BLaER1 treated with 17β-estradiol and CSF1 and Interleukin-3, amounts not matched to agents 10 nM and 100 nM (cell line): ENCODE data around the gene CYP4F3.
A peak's percentile ranks its signal among the peaks of the same experiment; 100 is the strongest.
"Not testable (repeated sequence)": the region's sequence is repeated elsewhere in the genome, so short reads cannot be mapped to it uniquely, and the experiment has no call there.

ENCODE experiments used
- H3K27ac ChIP-seq, 11 experiments: shearing (Covaris generic); formaldehyde crosslinking; 2 replicates each; pipeline ENCODE4 v1.8.1; 2022
- H3K27me3 ChIP-seq, 11 experiments: shearing (Covaris generic); formaldehyde crosslinking; 2 replicates each; pipeline ENCODE4 v1.8.1; 2022
- H3K36me3 ChIP-seq, 11 experiments: shearing (Covaris generic); formaldehyde crosslinking; 2 replicates each; pipeline ENCODE4 v1.8.1; 2022
- H3K4me1 ChIP-seq, 10 experiments: shearing (Covaris generic); formaldehyde crosslinking; 2 replicates each; pipeline ENCODE4 v1.8.1; 2022
- H3K4me2 ChIP-seq, 11 experiments: shearing (Covaris generic); formaldehyde crosslinking; 2 replicates each; pipeline ENCODE4 v1.8.1; 2022
- H3K4me3 ChIP-seq, 10 experiments: shearing (Covaris generic); formaldehyde crosslinking; 2 replicates each; pipeline ENCODE4 v1.8.1; 2022
- H3K9ac ChIP-seq, 11 experiments: shearing (Covaris generic); formaldehyde crosslinking; 2 replicates each; pipeline ENCODE4 v1.8.1; 2022
- H3K9me3 ChIP-seq, 11 experiments: shearing (Covaris generic); formaldehyde crosslinking; replicated peaks in 1 of 11; 2 replicates each; pipeline ENCODE4 v1.8.1; 2022
- H4K20me1 ChIP-seq, 11 experiments: shearing (Covaris generic); formaldehyde crosslinking; 2 replicates each; pipeline ENCODE4 v1.8.1; 2022
- Cebpa-rat ChIP-seq, 11 experiments: shearing (Covaris generic); IDR thresholded peaks; 2 replicates each; pipeline ENCODE4 v1.8.1; 2022

The CYP4F3 gene

DNA sequence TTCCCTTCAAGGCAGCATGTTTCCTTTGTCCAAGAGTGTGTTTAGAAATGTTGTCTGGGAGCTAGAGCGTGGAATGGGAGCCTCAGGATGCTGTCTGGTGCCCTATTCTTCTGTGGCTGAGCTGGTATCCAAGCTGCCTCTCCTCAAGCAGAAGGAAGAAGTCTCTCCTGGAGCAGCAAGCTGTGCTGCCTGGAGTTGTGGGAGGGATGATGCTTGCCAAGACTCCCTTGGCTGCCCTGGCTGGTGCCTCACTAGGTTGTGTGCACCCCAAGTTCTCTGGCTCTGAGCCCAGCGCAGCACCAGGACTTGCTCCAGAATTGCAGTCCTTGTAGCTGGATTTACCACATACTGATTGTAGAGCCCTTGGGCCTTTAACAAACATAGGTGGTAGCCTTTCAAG is 4.7 kb upstream of the CYP4F3 start:
- Histone ChIP-seq H3K27me3 (no peaks in the 10 kb centered on the region), H3K4me3 (no peak overlapping the region), H3K9me3 (no peaks in the 10 kb centered on the region), H3K4me2 (no peak overlapping the region; a peak in 1 of 22 replicates), H3K9ac (no peak overlapping the region), H3K36me3 (no peaks in the 10 kb centered on the region), H4K20me1 (no peaks in the 10 kb centered on the region), H3K27ac (no peak overlapping the region), H3K4me1 (peaks cover 14 to 31% (median 22%) of the 10 kb centered on the region in 10 experiments)
- no peak for TF ChIP-seq Cebpa-rat (IDR thresholded peaks at IDR 0.05)

- H3K4me3 ChIP-seq = no peak overlapping the region
- peaks cover 0 to under 1% (median 0%) of the 10 kb centered on the region in 11 experiments; a peak in 2 of 22 replicates for H3K9me3 ChIP-seq
- H3K4me1 ChIP-seq = peaks cover 0 to 18% (median 2%) of the 10 kb centered on the region in 10 experiments; a peak in 10 of 20 replicates
- no peak overlapping the region for H3K9ac ChIP-seq
- no peak overlapping the region for H3K27ac ChIP-seq
- no peaks in the 10 kb centered on the region for H4K20me1 ChIP-seq
- no peaks in the 10 kb centered on the region for H3K27me3 ChIP-seq
- TF ChIP-seq Cebpa-rat (IDR thresholded peaks at IDR 0.05) = no peak
- no peaks in the 10 kb centered on the region for H3K36me3 ChIP-seq
- H3K4me2 ChIP-seq = no peak overlapping the region
Observed at GRCh38 chr19:15639596-15639995, 1.1 kb upstream of the CYP4F3 start.

- H3K9me3 ChIP-seq = peaks cover 0 to 4% (median 0%) of the 10 kb centered on the region in 11 experiments; a peak in 2 of 22 replicates
- no peak overlapping the region for H3K27ac ChIP-seq
- peak overlapping the region in 3 of 11 experiments; percentile 26 to 31 (median 31); a peak in 3 of 22 replicates for H3K4me2 ChIP-seq
- H3K4me3 ChIP-seq = no peak overlapping the region
- H3K36me3 ChIP-seq = no peaks in the 10 kb centered on the region
- no peaks in the 10 kb centered on the region for H3K27me3 ChIP-seq
- no peak for TF ChIP-seq Cebpa-rat (IDR thresholded peaks at IDR 0.05)
- peaks cover 0 to 18% (median 2%) of the 10 kb centered on the region in 10 experiments; a peak in 10 of 20 replicates for H3K4me1 ChIP-seq
- no peaks in the 10 kb centered on the region for H4K20me1 ChIP-seq
- no peak overlapping the region for H3K9ac ChIP-seq
Observed at GRCh38 chr19:15640904-15641597, 354 bp downstream of the CYP4F3 start.

DNA sequence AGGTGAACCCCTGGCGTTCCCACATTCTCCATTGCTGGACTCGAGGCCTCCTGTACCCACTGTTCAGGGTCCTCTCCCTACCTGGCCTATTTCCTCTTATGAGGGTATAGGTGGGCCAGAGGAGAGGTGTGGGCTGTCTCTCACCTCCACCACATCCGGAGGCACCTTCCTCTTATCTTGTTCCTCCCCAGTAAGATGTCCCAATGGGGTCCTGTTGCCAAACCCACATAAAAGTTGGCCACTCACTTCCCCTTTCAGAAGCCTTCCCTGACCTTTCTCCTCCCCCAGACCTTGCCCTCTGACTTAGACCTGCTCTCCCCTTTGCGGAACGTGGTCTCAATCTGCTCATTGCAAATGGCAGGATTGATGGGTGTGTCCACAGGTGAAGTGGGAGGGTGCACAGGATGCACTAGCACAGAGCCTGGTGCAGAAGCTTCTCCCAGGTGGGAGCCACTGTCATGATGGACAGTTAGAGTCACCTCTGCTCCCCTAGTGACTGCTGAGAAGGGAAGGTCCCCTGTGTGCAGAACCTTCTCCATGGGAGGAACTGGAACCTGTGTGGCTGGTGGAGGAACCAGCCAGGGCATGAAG is 1.3 kb downstream of the CYP4F3 start:
- H3K4me3 ChIP-seq = no peak overlapping the region
- no peaks in the 10 kb centered on the region for H4K20me1 ChIP-seq
- H3K9me3 ChIP-seq = peaks cover 0 to 4% (median 0%) of the 10 kb centered on the region in 11 experiments; a peak in 2 of 22 replicates
- peak in 1 of 11 experiments; percentile 34; a peak in 1 of 22 replicates for TF ChIP-seq Cebpa-rat (IDR thresholded peaks at IDR 0.05)
- H3K4me1 ChIP-seq = peaks cover 0 to 18% (median 2%) of the 10 kb centered on the region in 10 experiments; a peak in 10 of 20 replicates
- no peak overlapping the region for H3K9ac ChIP-seq
- peak overlapping the region in 4 of 11 experiments; percentile 21 to 31 (median 23); a peak in 5 of 22 replicates for H3K4me2 ChIP-seq
- no peaks in the 10 kb centered on the region for H3K36me3 ChIP-seq
- no peak overlapping the region for H3K27ac ChIP-seq
- no peaks in the 10 kb centered on the region for H3K27me3 ChIP-seq

DNA sequence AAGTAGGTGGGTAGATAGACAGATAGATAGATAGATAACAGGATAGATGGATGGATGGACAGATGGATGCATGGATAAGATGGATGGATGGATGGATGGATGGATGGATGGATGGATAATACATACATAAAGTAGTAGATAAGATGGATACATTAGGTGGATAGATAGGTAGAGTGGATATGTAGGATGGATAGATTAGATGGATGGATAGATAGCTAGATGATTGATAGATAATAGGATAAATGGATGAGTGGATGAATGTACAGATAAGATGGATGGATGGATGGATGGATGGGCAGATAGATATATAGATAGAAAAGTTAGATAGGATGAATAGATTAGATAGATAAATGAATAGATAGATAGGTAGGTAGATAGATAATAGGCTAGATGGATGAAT is 2.1 kb downstream of the CYP4F3 start:
- Histone ChIP-seq H3K27ac (no peak overlapping the region), H3K4me1 (peaks cover 0 to 18% (median 2%) of the 10 kb centered on the region in 10 experiments; a peak in 10 of 20 replicates)

DNA sequence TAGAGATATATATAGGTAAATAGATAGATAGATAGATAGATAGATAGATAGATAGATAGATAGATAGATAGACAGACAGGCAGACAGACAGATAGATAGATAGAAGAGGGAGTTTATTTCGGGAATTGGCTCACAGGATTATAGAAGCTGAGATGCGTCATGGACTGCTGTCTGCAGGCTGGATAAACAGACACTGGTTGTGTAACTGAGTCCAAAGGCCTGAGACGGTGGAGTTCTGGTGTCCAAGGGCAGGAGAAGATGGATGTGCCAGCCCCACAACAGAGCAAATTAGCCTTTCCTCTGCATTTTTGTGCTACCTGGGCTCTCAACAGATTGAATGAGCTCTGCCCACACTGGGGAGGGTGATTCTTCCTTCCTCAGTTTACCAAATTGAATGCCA is 2.7 kb downstream of the CYP4F3 start:
- Histone ChIP-seq H3K4me1 (peaks cover 0 to 18% (median 2%) of the 10 kb centered on the region in 10 experiments; a peak in 10 of 20 replicates), H3K27ac (no peak overlapping the region), H3K27me3 (no peaks in the 10 kb centered on the region), H3K9me3 (peaks cover 0 to 4% (median 0%) of the 10 kb centered on the region in 11 experiments; a peak in 2 of 22 replicates), H3K9ac (no peak overlapping the region), H4K20me1 (no peaks in the 10 kb centered on the region), H3K4me2 (no peak overlapping the region), H3K36me3 (no peaks in the 10 kb centered on the region), H3K4me3 (no peak overlapping the region)
- no peak for TF ChIP-seq Cebpa-rat (IDR thresholded peaks at IDR 0.05)

More for the DNA sequence above, 2.1 kb downstream of the CYP4F3 start:
- Histone ChIP-seq H3K36me3 (no peaks in the 10 kb centered on the region), H4K20me1 (no peaks in the 10 kb centered on the region), H3K4me3 (no peak overlapping the region), H3K9ac (no peak overlapping the region), H3K9me3 (peaks cover 0 to 4% (median 0%) of the 10 kb centered on the region in 11 experiments; a peak in 2 of 22 replicates), H3K4me2 (no peak overlapping the region), H3K27me3 (no peaks in the 10 kb centered on the region)
- TF ChIP-seq Cebpa-rat (IDR thresholded peaks at IDR 0.05) = no peak

DNA sequence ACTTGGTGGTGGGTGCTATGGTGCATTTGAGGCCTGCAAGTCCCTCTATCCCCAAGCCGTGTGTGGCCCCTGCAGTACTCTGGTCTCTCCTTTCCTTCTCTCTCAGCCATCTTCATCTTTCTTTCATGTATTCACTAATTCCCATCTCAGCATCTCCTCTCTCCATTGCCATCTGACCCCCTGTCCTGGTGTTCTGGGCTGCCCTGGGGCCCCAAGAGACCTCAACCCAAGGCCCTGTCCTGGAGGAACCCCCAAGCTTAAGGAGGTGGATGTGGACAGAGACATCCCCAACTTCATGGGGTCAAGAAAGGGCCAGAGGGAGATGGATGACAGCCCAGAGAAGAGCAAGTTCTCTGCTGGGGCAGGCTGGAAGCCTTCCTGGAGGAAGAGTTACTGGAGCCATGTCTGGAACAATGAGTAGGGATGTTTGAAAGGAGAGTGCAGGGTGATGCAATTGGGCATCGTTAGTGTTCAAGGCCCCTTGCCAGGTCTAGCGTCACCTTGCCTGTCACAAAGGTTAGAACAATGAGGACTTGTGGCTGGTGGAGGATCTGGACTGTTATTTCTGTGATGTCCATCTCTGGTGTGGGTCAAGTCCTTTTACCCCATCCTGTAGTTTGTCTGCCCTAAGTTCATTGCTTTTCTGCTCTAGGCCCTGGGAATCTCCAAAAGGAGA is 3.5 kb downstream of the CYP4F3 start:
- no peak overlapping the region for H3K4me3 ChIP-seq
- H3K4me2 ChIP-seq = no peak overlapping the region
- H3K36me3 ChIP-seq = no peaks in the 10 kb centered on the region
- peaks cover 0 to 4% (median 0%) of the 10 kb centered on the region in 11 experiments; a peak in 2 of 22 replicates for H3K9me3 ChIP-seq
- TF ChIP-seq Cebpa-rat (IDR thresholded peaks at IDR 0.05) = no peak
- peaks cover 0 to 18% (median 2%) of the 10 kb centered on the region in 10 experiments; a peak in 10 of 20 replicates for H3K4me1 ChIP-seq
- H3K9ac ChIP-seq = no peak overlapping the region
- H4K20me1 ChIP-seq = no peaks in the 10 kb centered on the region
- H3K27ac ChIP-seq = no peak overlapping the region
- H3K27me3 ChIP-seq = no peaks in the 10 kb centered on the region

GRCh38 chr19:15644816-15645215 is 4.1 kb downstream of the CYP4F3 start:
- no peak overlapping the region for H3K9ac ChIP-seq
- no peak overlapping the region for H3K27ac ChIP-seq
- peaks cover 0 to 18% (median 2%) of the 10 kb centered on the region in 10 experiments; a peak in 10 of 20 replicates for H3K4me1 ChIP-seq

DNA sequence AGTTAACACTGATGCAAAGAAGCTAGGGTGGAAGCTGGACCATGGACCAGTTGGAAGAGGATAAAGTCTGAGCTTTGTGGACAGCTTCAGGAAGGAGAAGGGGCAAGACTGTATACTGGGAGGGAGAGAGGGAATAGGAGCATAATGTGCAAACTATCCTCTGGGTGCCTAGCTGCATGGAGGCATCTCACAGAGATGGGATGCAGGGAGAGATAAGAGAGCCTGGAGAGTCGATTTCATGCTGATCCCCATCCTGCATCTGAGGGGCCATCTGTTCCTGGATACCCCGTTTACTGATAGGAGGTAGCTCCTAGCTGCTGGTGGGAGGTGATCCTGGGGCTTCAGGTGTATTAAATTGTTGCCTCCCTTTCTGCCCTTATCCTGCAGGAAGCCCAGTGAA is 8.8 kb downstream of the CYP4F3 start:
- Histone ChIP-seq H3K9me3 (peaks cover 0 to 4% (median 0%) of the 10 kb centered on the region in 11 experiments; a peak in 2 of 22 replicates), H3K4me2 (no peak overlapping the region), H3K4me1 (no peaks in the 10 kb centered on the region), H4K20me1 (no peaks in the 10 kb centered on the region), H3K27ac (no peak overlapping the region), H3K27me3 (no peaks in the 10 kb centered on the region), H3K4me3 (no peak overlapping the region), H3K9ac (no peak overlapping the region), H3K36me3 (no peaks in the 10 kb centered on the region)
- TF ChIP-seq Cebpa-rat (IDR thresholded peaks at IDR 0.05) = no peak

More at GRCh38 chr19:15644816-15645215, 4.1 kb downstream of the CYP4F3 start:
- H3K27me3 ChIP-seq = no peaks in the 10 kb centered on the region
- H3K9me3 ChIP-seq = peaks cover 0 to 4% (median 0%) of the 10 kb centered on the region in 11 experiments; a peak in 2 of 22 replicates
- no peaks in the 10 kb centered on the region for H4K20me1 ChIP-seq
- no peak for TF ChIP-seq Cebpa-rat (IDR thresholded peaks at IDR 0.05)
- H3K4me3 ChIP-seq = no peak overlapping the region
- H3K36me3 ChIP-seq = no peaks in the 10 kb centered on the region
- H3K4me2 ChIP-seq = no peak overlapping the region

DNA sequence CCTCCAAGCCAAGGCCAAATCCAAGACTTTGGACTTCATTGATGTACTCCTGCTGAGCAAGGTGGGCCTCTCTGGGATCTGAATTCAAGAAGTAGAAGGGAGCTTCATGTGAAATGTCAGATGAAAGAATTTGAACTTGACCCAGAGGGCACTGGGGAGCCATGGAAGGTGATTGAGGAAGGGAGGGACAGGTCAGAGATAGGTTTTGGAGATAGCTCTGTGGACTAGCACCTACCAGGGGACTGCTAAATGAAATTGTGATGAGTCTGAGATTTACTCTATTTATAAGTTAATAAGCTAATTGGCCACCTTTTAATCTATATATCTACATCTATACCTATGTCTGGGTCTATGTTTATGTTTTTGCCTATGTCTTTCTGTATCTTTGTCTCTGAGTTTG is 9.4 kb downstream of the CYP4F3 start:
- H3K9me3 ChIP-seq, H3K9ac ChIP-seq, H4K20me1 ChIP-seq, H3K36me3 ChIP-seq, H3K4me3 ChIP-seq, H3K4me2 ChIP-seq, H3K27ac ChIP-seq, H3K27me3 ChIP-seq, H3K4me1 ChIP-seq: not testable (repeated sequence)
